GM23338 (cell line): ENCODE measurements around the gene ATP9B.

ENCODE experiments used
- CTCF ChIP-seq, 2 experiments: fragments of 200-600 bp in 1 of 2; sonication (generic) in 1 of 2; conservative IDR thresholded peaks; 2 replicates each; pipeline versions ENCODE4 v1.5.1 to v1.6.1; 2016 to 2017; ENCODE audit warnings: antibody characterized with exemption in 2 of 2, low read depth in 2 of 2, mild to moderate bottlenecking in 2 of 2, moderate library complexity in 1 of 2
- POLR2AphosphoS5 ChIP-seq: IDR thresholded peaks from 2 replicates; pipeline ENCODE4 v1.6.1; 2016; ENCODE audit warnings: antibody characterized with exemption, low read depth

GRCh38 chr18:79387615-79388014, 318.4 kb downstream of the ATP9B start:
- TF ChIP-seq CTCF (conservative IDR thresholded peaks at IDR 0.05; ENCODE audit: low read depth in 2 of 2), result no peak
- TF ChIP-seq POLR2AphosphoS5, result no peak
